MCF 10A (cell line): ENCODE measurements around the gene TNFSF11. TPM values are rescaled to one million over a fixed set of nuclear protein-coding genes. Genes with fewer than 3 reads are reported as not detected.

Source experiments
- BruUV-seq: library from RNA; stranded (reverse); fragments of 400-500 nt; replicated peaks from 2 replicates; lab custom pipeline; 2021; lab: Mats Ljungman, UMichigan
- CTCF ChIA-PET: fragments of 300-600 bp; sonication (Branson Sonifier 250); formaldehyde crosslinking; extraction: SDS; loops from one replicate; lab custom pipeline; 2021; ENCODE audit warnings: antibody characterized with exemption, inconsistent platforms; lab: Yijun Ruan, JAX
- POLR2A ChIA-PET: fragments of 300-600, 350-650 bp; sonication (Branson Sonifier 250); formaldehyde crosslinking; extraction: SDS; loops from one replicate; lab custom pipeline; 2020; ENCODE audit warnings: antibody characterized with exemption, inconsistent platforms; lab: Yijun Ruan, JAX
- DNase-seq: peaks from one replicate; pipeline ENCODE4 v3.0.0-alpha.2; 2018; ENCODE audit not compliant: unreplicated experiment
- H3K27ac Mint-ChIP-seq: one replicate; pipeline ENCODE4 v1.8.0; 2022; ENCODE audit warnings: mild to moderate bottlenecking, low read depth, mixed read lengths; ENCODE audit not compliant: unreplicated experiment
- H3K27me3 Mint-ChIP-seq: one replicate; pipeline ENCODE4 v1.8.0; 2022; ENCODE audit warnings: mixed read lengths; ENCODE audit not compliant: insufficient read depth, unreplicated experiment
- H3K36me3 Mint-ChIP-seq: one replicate; pipeline ENCODE4 v1.8.0; 2022; ENCODE audit warnings: mild to moderate bottlenecking, moderate library complexity, mixed read lengths; ENCODE audit not compliant: insufficient read depth, unreplicated experiment
- H3K4me1 Mint-ChIP-seq: one replicate; pipeline ENCODE4 v1.8.0; 2022; ENCODE audit warnings: mixed read lengths; ENCODE audit not compliant: insufficient read depth, unreplicated experiment
- H3K4me3 Mint-ChIP-seq: one replicate; pipeline ENCODE4 v1.8.0; 2022; ENCODE audit warnings: mild to moderate bottlenecking, moderate library complexity, mixed read lengths; ENCODE audit not compliant: unreplicated experiment
- H3K9me3 Mint-ChIP-seq: one replicate; pipeline ENCODE4 v1.8.0; 2022; ENCODE audit warnings: mixed read lengths; ENCODE audit not compliant: unreplicated experiment
- CTCF ChIP-seq: fragments of 200-600 bp; IDR thresholded peaks from one replicate; pipeline ENCODE4 v1.8.0; 2022; ENCODE audit warnings: antibody characterized with exemption, mild to moderate bottlenecking; ENCODE audit not compliant: unreplicated experiment
- intact Hi-C: fragments of 100-400 bp; cut with micrococcal nuclease; formaldehyde crosslinking; loops from 2 replicates; pipeline ENCODE4 v1.14.1; 2022
- total RNA-seq: library from RNA; stranded (reverse); gene quantifications from 2 replicates; pipeline ENCODE4 v1.2.3, GENCODE V29; 2022

Gene TNFSF11
- total RNA-seq, 1 experiment from 2014 or later, result not detected

DNA sequence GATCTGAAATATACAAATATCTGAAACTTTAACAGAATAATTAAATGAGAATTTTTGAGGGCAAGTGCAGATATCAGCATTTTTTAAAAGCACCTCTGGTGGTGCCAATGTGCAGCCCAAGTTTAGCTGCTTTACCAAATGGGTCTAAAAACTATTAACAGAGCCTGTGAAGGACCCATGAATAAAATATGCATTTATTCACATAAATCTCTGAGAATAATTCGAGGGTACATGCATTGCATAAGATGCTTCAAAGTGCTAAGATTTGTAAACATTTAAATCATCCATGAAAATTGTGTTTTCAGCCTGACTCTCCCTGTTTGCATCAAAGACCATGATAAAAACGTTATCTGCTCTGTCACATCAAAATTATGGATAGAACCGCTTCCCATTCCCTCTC is 47.1 kb upstream of the TNFSF11 start:
- intact Hi-C loops, result no loop called here
- no TSS peak for BruUV-seq
- DNase-seq, result no peak
- no peak for TF ChIP-seq CTCF
- no peak overlapping the region for H3K27ac Mint-ChIP-seq
- POLR2A ChIA-PET, result no interaction called here
- no peak overlapping the region for H3K4me3 Mint-ChIP-seq
- no peaks in the 10 kb centered on the region for H3K9me3 Mint-ChIP-seq
- H3K4me1 Mint-ChIP-seq, result no peaks in the 10 kb centered on the region
- H3K27me3 Mint-ChIP-seq, result no peaks in the 10 kb centered on the region
- CTCF ChIA-PET, result no interaction called here
- H3K36me3 Mint-ChIP-seq, result no peaks in the 10 kb centered on the region

DNA sequence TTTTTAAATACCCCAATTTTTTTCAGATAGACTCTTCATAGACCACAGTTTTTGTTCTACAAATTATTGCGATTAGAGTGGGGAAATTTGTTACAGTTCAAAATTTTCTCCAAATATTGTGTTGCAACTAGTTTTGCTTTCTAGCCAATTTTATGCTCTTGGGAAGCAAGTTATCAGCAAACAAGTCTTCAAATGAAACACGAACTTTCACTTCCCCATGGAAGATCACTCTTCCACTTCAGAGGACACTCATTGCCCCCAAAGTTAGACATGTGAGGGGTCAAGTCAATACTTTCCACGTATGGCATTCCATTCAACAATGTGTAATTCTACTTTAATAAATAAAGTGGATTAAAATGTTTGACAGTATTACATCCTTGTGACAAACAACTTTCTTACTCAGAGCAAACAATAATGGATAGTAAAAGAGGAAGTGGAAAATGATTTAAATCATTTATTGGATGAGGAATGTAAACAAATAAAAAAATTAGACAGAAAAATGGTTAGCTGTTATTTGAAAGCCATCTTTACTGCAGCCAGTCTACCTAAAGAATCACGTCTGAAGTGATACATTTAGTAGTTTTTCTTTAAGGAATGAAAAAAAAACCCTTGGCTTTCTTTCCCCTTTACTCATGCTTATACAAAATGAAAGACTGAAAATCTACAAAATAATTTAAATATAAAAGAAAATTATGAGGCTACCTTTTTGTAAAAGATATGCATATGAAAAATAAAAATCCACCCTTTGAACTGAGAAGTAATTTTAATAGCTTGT is 41.2 kb upstream of the TNFSF11 start:
- intact Hi-C loops, result no loop called here
- no peaks in the 10 kb centered on the region for H3K9me3 Mint-ChIP-seq
- H3K27me3 Mint-ChIP-seq, result no peaks in the 10 kb centered on the region
- H3K36me3 Mint-ChIP-seq, result peaks cover 7% of the 10 kb centered on the region
- no peak for TF ChIP-seq CTCF
- no peak overlapping the region for H3K27ac Mint-ChIP-seq
- CTCF ChIA-PET, result interaction anchor here (1.2 kb wide), 1 partner anchor 54 kb away, joined by 3 read pairs; no protein-coding TSS in a partner anchor
- BruUV-seq, result no TSS peak
- no peaks in the 10 kb centered on the region for H3K4me1 Mint-ChIP-seq
- H3K4me3 Mint-ChIP-seq, result no peak overlapping the region
- POLR2A ChIA-PET, result no interaction called here
- no peak for DNase-seq

- no peaks in the 10 kb centered on the region for H3K9me3 Mint-ChIP-seq
- no peak overlapping the region for H3K27ac Mint-ChIP-seq
- POLR2A ChIA-PET, result no interaction called here
- intact Hi-C loops, result no loop called here
- CTCF ChIA-PET, result interaction anchor here (1.2 kb wide), 1 partner anchor 55 kb away, joined by 3 read pairs; no protein-coding TSS in a partner anchor
- BruUV-seq, result no TSS peak
- H3K4me3 Mint-ChIP-seq, result no peak overlapping the region
- no peak for DNase-seq
- H3K36me3 Mint-ChIP-seq, result peaks cover 7% of the 10 kb centered on the region
- H3K27me3 Mint-ChIP-seq, result no peaks in the 10 kb centered on the region
- no peak for TF ChIP-seq CTCF
- no peaks in the 10 kb centered on the region for H3K4me1 Mint-ChIP-seq
Measured at GRCh38 chr13:42533336-42533591, 40.7 kb upstream of the TNFSF11 start.

DNA sequence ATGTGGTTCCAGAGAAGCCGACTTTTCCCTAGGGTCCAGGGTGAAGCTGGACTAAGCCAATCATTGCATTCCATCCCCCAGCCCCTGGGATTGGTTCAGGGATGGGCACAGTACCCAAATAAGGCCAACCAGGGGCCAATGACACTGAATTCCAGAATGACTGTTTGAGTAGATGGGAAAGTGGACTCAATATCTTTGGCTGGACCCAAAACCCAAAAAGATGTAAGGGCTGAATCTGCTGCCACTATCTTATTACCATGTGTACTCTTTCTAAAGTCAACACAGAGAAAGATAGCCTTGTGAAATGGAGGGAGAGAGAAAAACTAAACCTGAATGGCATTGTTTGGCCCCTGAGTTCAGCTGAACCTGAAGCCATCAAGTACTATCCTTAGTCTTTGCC is 39.2 kb upstream of the TNFSF11 start:
- intact Hi-C loops, result no loop called here
- POLR2A ChIA-PET, result no interaction called here

More for the DNA sequence above, 39.2 kb upstream of the TNFSF11 start:
- no TSS peak for BruUV-seq
- H3K27ac Mint-ChIP-seq, result no peak overlapping the region
- CTCF ChIA-PET, result interaction anchor here (0.7 to 1.1 kb wide), 3 partner anchors 76 to 1292 kb away, joined by 3 to 4 read pairs (median 4); no protein-coding TSS in a partner anchor
- peaks cover 5% of the 10 kb centered on the region for H3K4me1 Mint-ChIP-seq
- no peak overlapping the region for H3K4me3 Mint-ChIP-seq
- no peak for TF ChIP-seq CTCF
- H3K9me3 Mint-ChIP-seq, result no peaks in the 10 kb centered on the region
- H3K27me3 Mint-ChIP-seq, result no peaks in the 10 kb centered on the region
- H3K36me3 Mint-ChIP-seq, result peaks cover 7% of the 10 kb centered on the region
- DNase-seq, result no peak
